ENCODE measurements around the gene USP31.

The USP31 gene

GRCh38 chr16:23088018-23088417, 61.2 kb downstream of the USP31 start:
- DNase-seq = no peak

GRCh38 chr16:23085949-23086348, 63.3 kb downstream of the USP31 start:
- no peak for DNase-seq

GRCh38 chr16:23082161-23082788, 67.0 kb downstream of the USP31 start:
- no peak for DNase-seq

- no peak for DNase-seq
Measured at GRCh38 chr16:23081675-23082119, 67.6 kb downstream of the USP31 start.

- no peak for DNase-seq
Measured at GRCh38 chr16:23080747-23081146, 68.5 kb downstream of the USP31 start.

GRCh38 chr16:23080329-23080728, 68.9 kb downstream of the USP31 start:
- DNase-seq = no peak

- DNase-seq = no peak
Measured at GRCh38 chr16:23079675-23080301, 69.5 kb downstream of the USP31 start.

GRCh38 chr16:23074423-23074822, 74.8 kb downstream of the USP31 start:
- DNase-seq = no peak

- DNase-seq = no peak
Measured at GRCh38 chr16:23072769-23073549, 76.3 kb downstream of the USP31 start.

- no peak for DNase-seq
Measured at GRCh38 chr16:23072084-23072599, 77.1 kb downstream of the USP31 start.

GRCh38 chr16:23071196-23072083, 77.8 kb downstream of the USP31 start:
- no peak for DNase-seq

GRCh38 chr16:23069844-23070243, 79.4 kb downstream of the USP31 start:
- no peak for DNase-seq

GRCh38 chr16:23068079-23068736, 81.0 kb downstream of the USP31 start:
- DNase-seq = no peak

- no peak for DNase-seq
Measured at GRCh38 chr16:23066676-23067075, 82.6 kb downstream of the USP31 start.

- peak; percentile 57 for DNase-seq
Measured at GRCh38 chr16:23064639-23065038, 84.6 kb downstream of the USP31 start.

GRCh38 chr16:23062524-23062923, 86.7 kb downstream of the USP31 start:
- no peak for DNase-seq

GRCh38 chr16:23061669-23062068, 87.6 kb downstream of the USP31 start:
- no peak for DNase-seq

GRCh38 chr16:23060458-23061320, 88.6 kb downstream of the USP31 start:
- peak; percentile 56 for DNase-seq

GRCh38 chr16:23059433-23059832, 89.8 kb downstream of the USP31 start:
- no peak for DNase-seq

GRCh38 chr16:23058576-23058975, 90.7 kb downstream of the USP31 start:
- DNase-seq = no peak

- no peak for DNase-seq
Measured at GRCh38 chr16:23057013-23057596, 92.1 kb downstream of the USP31 start.
